Sciatic nerve (tissue), 2 donors: ENCODE data around the gene TMPRSS9. TPM values are rescaled to one million over a fixed set of nuclear protein-coding genes. Genes with fewer than 3 reads are reported as not detected.
"Not testable (repeated sequence)": the region's sequence is repeated elsewhere in the genome, so short reads cannot be mapped to it uniquely, and the experiment has no call there.

ENCODE experiments used
- ATAC-seq: fragments of 200-7000 bp; cut with Tn5 transposase; one replicate; pipeline ENCODE4 v1.9.1; 2020; ENCODE audit warnings: mild to moderate bottlenecking, moderate library complexity
- DNase-seq: peaks from one replicate; pipeline ENCODE4 v3.0.0-alpha.2; 2020; ENCODE audit warnings: low spot score
- intact Hi-C: fragments of 100-400 bp; cut with DNase I; formaldehyde crosslinking; loops from one replicate; pipeline ENCODE4 v1.14.2; 2022
- total RNA-seq: library from RNA; stranded (reverse); fragmentation: NEBNext Ultra II Directional; extraction: Animal tissue kit (Norgen Biotek cat#: 25700); gene quantifications from one replicate; pipeline ENCODE4 v1.2.1, GENCODE V29; 2021
- donor health status: DM: no; HTN: no; CAD: no.
- donor health status: DM: no; HTN: no; CAD: no.

Gene TMPRSS9
- total RNA-seq, 1 donor from 2014 or later: not detected

DNA sequence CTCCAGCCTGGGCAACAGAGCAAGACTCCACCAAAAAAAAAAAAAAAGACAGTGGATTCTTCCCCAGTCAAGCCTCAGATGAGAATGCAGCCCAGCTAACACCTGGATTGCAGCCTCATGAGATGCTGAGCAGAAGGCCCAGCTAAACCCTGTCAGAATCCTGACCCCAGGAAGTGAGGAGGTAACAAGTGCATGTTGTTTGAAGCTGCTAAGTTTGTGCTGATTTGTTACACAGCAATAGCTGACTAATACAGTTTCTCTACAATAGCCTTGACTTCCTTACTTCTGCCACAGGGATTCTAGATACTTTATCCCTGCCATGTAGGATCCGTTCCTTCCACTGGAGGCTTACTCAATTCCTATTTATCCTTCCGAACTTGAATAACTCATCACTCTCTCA lies 20.5 kb downstream of the TMPRSS9 start:
- no peak for DNase-seq
- intact Hi-C loops: loop anchor here (10.0 kb wide), 1 partner anchor 106 kb away; no protein-coding TSS in a partner anchor
- no peak for ATAC-seq

DNA sequence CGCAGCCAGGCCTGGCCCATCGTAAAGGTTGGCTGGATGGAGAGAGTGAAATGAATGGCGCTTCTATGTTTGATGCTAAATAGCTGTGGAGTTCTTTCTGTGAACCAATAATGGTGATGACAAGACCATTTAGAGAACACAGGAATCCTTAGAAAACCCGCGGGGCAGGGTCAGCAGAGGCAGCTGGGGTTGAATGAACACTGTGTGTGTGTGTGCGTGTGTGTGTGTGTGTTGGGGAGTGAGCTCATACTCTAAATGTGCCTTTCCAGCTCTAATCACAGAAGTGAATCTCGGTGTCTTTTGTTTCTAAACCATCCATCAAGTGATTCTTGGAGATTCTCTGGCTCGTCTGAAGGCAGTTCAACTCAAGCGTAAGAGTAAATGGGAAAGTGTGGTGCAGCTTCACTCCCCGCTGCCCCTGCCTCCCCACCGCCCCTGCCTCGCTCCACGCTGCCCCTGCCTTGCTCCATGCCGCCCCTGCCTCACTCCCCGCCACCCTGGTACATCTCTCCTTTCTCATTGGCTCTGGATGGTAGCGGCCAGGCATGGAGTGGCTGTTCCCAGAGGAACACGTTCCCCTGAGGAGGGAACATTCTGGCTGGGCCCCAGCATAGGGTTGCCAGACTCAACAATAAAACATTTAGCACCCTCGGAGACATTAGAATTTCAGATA lies 21.2 kb downstream of the TMPRSS9 start:
- intact Hi-C loops: loop anchor here (10.0 kb wide), 1 partner anchor 106 kb away; no protein-coding TSS in a partner anchor
- peak; percentile 30 for ATAC-seq
- DNase-seq: no peak

DNA sequence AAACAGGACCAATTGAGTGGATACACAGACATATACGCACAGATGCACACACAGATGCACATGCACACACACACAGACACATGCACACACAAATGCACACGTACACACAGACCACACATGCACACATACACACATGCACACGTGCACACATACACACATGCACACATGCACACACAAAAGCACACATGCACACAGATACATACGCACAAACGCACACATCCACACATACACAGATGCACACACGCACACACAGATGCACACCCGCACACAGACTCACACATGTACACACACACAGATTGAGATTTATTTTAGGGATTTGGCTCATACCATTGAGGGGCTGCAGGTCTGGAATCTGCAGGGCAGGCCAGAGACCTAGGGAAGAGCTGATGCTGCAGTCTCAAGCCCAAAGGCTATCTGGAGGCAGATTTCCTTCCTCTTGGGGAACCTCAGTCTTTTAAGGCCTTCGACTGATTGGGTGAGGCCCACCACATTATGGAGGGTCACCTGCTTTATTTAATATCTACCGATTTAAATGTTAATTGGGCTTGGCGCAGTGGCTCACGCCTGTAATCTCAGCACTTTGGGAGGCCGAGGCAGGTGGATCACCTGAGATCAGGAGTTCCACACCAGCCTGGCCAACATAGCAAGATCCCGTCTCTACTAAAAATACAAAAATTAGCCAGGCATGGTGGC lies 22.6 kb downstream of the TMPRSS9 start:
- no peak for DNase-seq
- intact Hi-C loops: loop anchor here (10.0 kb wide), 1 partner anchor 108 kb away; no protein-coding TSS in a partner anchor
- ATAC-seq: no peak

DNA sequence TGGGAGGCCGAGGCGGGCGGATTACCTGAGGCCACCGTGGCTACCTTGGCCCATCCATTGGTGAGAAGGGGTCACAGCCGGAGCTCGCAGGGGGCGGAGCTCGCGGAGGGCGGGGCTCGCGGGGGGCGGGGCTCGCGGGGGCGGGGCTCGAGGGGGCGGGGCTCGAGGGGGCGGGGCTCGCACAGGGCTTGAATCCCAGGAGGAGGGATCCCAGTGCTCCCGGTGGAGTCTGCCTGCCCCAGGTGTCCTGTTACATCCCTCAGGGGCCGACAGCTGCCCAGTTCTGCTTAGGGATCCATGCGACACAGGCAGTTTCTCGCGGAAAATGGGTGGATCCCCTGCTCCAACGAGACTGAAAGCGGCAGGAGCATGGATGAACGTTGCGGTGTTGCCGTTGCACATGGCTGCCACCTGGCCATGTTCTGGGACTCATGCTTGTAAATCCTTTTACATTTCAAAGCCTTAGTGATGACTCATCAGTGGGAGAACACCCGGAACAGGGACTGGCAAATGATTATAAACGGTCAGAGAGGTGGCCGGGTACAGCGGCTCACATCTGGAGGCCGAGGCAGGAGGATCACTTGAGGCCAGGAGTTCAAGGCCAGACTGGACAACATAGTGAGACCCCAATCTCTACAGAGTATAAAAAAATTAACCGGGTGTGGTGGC lies 25.1 kb downstream of the TMPRSS9 start:
- intact Hi-C loops: loop anchor here (10.0 kb wide), 1 partner anchor 110 kb away; no protein-coding TSS in a partner anchor
- DNase-seq: no peak
- ATAC-seq: no peak

DNA sequence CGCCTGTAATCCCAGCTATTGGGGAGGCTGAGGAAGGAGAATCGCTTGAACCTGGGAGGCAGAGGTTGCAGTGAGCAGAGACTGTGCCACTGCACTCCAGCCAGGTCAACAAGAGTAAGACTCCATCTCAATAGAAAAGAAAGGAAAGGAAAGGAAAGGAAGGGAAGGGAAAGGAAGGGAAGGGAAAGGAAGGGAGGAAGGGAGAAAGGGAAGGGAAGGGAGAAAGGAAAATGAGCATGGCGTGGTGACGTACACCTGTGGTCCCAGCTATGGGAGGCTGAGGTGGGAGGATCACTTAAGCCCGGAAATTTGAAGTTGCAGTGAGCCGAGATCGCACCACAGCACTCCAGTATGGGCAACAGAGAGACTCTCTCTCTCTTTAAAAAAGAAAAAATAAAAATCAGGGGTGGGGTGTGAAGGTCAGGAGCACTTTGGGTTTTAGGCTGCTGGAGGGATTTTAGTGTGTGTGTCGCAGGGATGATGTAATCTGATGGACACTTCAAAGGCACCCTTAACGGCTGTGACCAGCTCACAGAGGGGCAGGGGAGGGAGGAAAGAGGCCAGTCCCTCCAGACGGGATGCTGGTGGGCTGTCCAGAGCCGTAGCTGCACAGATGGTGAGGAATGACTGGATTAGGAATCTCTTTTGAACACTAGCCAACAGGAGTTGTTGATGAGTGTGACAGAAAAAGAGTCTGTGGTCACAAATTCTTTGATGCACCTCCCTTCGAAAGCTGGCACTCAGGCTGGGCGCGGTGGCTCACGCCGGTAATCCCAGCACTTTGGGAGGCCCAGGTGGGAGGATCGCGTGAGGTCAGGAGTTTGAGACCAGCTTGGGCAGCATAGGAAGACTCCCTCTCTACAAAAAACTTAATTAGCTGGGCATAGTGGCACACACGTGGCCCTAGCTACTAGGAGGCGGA lies 27.6 kb downstream of the TMPRSS9 start:
- ATAC-seq (no peak), DNase-seq (no peak)
- intact Hi-C loops: loop anchor here (10.0 kb wide), 1 partner anchor 113 kb away; no protein-coding TSS in a partner anchor

GRCh38 chr19:2389594-2389993 lies 29.5 kb downstream of the TMPRSS9 start:
- DNase-seq: no peak
- intact Hi-C loops: loop anchor here (10.0 kb wide), 1 partner anchor 115 kb away; no protein-coding TSS in a partner anchor
- ATAC-seq: no peak

DNA sequence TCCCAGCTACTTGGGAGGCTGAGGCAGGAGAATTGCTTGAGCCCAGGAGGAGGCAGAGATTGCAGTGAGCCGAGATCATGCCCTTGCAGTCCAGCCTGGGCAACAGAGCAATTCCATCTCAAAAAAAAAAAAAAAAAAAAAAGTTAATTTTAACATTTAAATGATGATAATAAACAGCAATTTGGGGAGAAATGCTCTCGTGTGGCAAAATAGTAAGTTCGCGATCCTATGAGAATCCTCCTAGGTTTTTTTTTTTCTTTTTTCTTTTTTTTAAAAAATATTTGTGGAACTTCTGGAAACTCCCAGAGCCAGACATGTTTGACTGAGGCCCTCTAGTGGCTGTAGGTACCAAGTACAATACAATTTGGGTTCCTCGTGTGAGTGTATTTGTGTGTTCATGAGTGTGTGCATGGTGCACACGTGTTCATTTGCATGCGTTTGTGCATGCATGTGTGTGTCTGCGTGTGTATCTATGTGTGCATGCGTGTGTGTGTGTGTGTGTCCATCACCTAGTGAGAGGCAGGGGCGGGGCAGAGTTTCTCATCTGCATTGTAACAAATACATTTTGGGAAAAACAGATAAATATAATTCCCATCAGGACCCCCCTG lies 31.2 kb downstream of the TMPRSS9 start:
- DNase-seq: no peak
- intact Hi-C loops: no loop called here
- ATAC-seq: peak; percentile 77

DNA sequence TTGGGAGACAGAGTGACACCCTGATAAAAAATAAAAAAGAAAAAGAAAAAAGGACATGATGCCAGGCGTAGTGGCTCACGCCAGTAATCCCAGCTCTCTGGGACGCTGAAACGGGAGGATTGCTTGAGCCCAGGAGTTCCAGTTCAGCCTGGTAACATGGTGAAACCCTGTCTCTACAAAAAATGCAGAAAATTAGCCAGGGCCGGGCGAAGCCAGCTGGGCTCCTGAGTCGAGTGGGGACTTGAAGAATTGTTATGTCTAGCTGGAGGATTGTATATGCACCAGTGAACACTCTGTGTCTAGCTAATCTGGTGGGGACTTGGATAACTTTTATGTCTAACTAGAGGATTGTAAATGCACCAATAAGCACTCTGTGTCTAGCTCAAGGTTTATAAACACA lies 32.3 kb downstream of the TMPRSS9 start:
- intact Hi-C loops: no loop called here
- ATAC-seq: no peak
- DNase-seq: no peak

DNA sequence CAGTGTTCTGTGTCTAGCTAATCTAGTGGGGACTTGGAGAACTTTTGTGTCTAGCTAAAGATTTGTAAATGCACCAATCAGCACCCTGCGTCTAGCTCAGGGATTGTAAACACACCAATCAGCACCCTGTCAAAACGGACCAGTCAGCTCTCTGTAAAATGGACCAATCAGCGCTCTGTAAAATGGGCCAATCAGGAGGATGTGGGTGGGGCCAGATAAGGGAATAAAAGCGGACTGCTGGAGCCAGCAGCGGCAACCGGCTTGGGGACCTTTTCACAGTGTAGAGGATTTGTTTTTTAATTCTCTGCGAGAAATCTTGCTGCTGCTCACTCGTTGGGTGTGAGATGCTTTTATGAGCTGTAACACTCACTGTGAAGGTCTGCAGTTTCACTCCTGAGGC lies 32.8 kb downstream of the TMPRSS9 start:
- DNase-seq, ATAC-seq, intact Hi-C loops: not testable (repeated sequence)

DNA sequence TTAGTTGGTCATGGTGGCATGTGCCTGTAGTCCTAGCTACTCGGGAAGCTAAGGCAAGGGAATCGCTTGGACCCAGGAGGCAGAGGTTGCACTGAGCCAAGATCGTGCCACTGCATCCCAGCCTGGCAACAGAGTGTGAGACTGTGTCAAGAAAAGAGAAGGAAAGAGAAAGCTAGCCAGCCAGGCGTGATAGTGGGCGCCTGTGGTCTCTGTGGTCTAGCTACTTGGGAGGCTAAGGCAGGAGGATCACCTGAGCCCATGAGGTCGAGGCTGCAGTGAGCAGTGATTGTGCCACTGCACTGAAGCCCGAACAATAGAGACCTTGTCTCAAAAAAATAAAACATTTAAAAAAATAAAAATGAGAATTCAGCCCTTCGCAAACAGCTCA lies 34.0 kb downstream of the TMPRSS9 start:
- no peak for DNase-seq
- intact Hi-C loops: no loop called here
- no peak for ATAC-seq

DNA sequence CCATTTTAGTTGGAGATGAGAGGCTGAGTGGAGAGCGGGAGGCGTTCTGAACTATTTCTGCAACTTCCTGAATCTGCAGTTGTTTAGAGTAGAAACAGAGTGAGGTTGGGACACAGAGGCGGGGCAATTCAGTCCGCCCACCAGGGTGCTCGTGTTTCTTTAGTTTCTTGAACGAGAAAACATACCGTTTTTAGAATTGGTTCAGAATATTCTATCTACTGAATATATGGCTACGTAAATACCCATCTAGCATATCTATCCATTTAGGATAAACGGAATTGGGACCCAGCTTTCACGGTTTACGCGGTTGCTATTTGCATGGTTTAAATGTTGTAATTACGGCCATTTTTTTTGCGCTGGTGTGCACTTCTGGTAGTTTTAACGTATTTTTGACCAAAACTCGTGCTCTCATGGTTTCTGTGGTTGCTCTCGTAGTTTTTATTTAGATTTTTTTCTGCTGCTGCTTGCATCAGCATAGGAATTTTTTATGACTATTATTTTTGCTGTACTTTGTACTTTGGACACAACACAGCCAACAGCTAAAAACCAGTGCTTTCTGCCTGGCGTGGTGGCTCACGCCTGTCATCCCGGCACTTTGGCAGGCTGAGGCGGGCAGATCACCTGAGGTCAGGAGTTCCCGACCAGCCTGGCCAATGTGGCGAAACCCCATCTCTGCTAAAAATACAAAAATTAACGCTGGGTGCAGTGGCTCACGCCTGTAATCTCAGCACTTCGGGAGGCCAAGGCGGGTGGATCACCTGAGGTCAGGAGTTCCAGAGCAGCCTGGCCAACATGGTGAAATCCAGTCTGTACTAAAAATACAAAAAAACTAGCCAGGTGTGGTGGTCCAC lies 34.6 kb downstream of the TMPRSS9 start:
- intact Hi-C loops: no loop called here
- no peak for ATAC-seq
- DNase-seq: no peak

DNA sequence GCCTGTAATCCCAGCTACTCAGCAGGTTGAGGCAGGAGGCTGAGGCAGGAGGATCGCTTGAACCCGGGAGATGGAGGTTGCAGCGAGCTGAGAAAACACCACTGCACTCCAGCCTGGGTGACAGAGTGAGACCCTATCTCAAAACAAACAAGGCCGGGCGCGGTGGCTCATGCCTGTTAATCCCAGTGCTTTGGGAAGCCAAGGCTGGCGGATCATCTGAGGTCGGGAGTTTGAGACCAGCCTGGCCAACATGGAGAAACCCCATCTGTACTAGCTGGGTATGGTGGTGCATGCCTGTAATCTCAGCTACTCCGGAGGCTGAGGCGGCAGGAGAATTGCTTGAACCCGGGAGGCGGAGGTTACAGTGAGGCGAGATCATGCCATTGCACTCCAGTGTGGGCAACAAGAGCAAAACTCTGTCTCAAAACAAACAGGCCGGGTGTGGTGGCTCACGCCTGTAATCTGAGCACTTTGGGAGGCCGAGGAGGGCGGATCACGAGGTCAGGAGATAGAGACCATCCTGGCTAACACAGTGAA lies 35.3 kb downstream of the TMPRSS9 start:
- ATAC-seq, intact Hi-C loops: not testable (repeated sequence)

DNA sequence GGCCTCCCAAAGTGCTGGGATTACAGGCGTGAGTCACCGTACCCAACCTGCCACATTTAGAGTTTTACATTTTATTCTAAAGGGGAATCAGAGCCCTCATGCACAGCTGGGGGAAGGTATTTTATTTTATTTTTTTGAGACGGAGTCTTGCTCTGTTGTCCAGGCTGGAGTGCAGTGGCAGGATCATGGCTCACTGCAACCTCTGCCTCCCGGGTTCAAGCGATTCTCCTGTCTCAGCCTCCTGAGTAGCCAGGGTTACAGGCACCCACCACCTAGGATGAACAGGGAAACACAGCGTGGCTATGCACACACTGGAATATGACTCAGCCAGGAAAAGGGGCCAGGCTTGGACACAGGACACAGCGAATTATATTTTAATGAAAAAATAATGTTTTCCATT lies 37.1 kb downstream of the TMPRSS9 start:
- intact Hi-C loops, DNase-seq, ATAC-seq: not testable (repeated sequence)

More for the DNA sequence above, 35.3 kb downstream of the TMPRSS9 start:
- not testable (repeated sequence) for DNase-seq

DNA sequence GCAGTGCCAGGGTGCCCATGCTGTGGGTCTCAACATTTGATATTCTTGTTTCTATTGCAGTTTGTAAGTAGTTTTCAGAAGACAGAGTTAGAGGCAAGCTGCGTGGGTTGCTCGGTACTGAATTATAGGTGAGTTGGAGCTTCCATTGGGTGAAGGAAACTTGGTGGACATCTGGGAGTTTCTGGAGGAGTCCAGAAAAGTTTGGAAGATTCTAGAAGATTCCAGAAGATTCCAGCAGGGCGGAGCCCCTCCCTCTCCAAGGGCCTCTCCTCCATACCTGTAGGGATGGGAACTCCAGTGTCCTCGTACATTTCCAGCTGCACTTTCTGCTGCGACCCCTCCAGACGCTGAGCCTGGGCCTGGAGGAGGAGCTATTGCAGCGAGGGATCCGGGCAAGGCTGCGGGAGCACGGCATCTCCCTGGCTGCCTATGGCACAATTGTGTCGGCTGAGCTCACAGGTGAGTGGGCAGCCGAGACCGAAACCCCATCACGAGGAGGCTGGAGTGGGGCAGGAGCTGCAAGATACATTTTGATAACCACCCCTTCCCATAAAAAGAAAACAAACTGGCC lies 38.8 kb downstream of the TMPRSS9 start:
- intact Hi-C loops: no loop called here
- no peak for ATAC-seq
- no peak for DNase-seq

GRCh38 chr19:2399582-2399981 lies 39.5 kb downstream of the TMPRSS9 start:
- intact Hi-C loops: no loop called here
- DNase-seq (no peak), ATAC-seq (no peak)

DNA sequence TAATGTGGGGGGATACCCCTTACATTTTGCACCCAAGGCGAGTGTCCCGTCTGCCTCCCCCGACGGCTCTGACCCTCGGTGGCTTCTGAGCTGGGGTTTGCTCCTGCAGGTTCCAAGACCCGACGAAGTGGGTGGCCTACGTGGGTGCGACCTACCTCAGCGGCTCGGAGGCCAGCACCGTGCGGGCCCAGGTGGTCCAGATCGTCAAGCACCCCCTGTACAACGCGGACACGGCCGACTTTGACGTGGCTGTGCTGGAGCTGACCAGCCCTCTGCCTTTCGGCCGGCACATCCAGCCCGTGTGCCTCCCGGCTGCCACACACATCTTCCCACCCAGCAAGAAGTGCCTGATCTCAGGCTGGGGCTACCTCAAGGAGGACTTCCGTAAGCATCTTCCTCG lies 48.2 kb downstream of the TMPRSS9 start:
- intact Hi-C loops: no loop called here
- DNase-seq: no peak
- no peak for ATAC-seq

GRCh38 chr19:2409352-2409912 lies 49.4 kb downstream of the TMPRSS9 start:
- DNase-seq: no peak
- intact Hi-C loops: no loop called here
- ATAC-seq: no peak
